Prostate gland (tissue), 2 donors: ENCODE data around the gene BUD23.

Experiments used
- POLR2A ChIP-seq: fragments of 450-650 bp; IDR thresholded peaks from one replicate; pipeline ENCODE4 v1.6.1; 2016; ENCODE audit warnings: antibody characterized with exemption, mild to moderate bottlenecking
- POLR2AphosphoS5 ChIP-seq: sonication (generic); formaldehyde crosslinking; IDR thresholded peaks from one replicate; pipeline ENCODE4 v1.6.1; 2017; ENCODE audit warnings: antibody characterized with exemption
- TF ChIP-seq, protein P1 (sequence below), 4 experiments: fragments of 200-600 bp in 2 of 4; fragments of 450-650 bp in 2 of 4; sonication (generic) in 2 of 4; IDR thresholded peaks; 1 replicate in 3 of 4; 2 replicates in 1 of 4; pipeline ENCODE4 v1.5.1; 2016 to 2019; ENCODE audit warnings: antibody characterized with exemption in 4 of 4, mild to moderate bottlenecking in 2 of 4, moderate library complexity in 2 of 4

DNA sequence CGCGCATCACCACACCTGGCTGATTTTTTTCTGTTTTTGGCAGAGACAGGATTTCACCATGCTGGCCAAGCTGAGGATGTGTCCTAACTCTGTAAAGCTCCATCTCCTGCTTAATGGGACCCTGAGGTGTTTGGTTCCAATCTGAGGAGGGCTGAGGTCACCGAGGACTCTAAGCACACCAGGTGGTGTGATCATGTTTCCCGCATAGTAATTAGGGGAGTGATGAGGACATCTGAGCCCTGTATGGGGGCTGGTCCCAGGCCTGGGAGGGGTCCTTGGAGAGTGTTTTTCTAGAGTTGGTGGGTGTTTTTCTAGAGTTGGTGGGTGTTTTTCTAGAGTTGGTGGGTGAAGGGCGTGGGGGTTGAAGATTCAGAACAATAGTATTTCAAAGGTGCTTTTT, 58.2 kb downstream of the BUD23 start:
- TF ChIP-seq POLR2A: no peak
- TF ChIP-seq, protein P1, sequence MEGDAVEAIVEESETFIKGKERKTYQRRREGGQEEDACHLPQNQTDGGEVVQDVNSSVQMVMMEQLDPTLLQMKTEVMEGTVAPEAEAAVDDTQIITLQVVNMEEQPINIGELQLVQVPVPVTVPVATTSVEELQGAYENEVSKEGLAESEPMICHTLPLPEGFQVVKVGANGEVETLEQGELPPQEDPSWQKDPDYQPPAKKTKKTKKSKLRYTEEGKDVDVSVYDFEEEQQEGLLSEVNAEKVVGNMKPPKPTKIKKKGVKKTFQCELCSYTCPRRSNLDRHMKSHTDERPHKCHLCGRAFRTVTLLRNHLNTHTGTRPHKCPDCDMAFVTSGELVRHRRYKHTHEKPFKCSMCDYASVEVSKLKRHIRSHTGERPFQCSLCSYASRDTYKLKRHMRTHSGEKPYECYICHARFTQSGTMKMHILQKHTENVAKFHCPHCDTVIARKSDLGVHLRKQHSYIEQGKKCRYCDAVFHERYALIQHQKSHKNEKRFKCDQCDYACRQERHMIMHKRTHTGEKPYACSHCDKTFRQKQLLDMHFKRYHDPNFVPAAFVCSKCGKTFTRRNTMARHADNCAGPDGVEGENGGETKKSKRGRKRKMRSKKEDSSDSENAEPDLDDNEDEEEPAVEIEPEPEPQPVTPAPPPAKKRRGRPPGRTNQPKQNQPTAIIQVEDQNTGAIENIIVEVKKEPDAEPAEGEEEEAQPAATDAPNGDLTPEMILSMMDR (IDR thresholded peaks at IDR 0.05): no peak
- no peak for TF ChIP-seq POLR2AphosphoS5
